PC-9 (cell line): ENCODE measurements around the gene GJB1.

Experiments
- CTCF ChIP-seq: fragments of 200-600 bp; sonication (generic); conservative IDR thresholded peaks from 2 replicates; pipeline ENCODE4 v1.6.1; 2017; ENCODE audit warnings: mixed run types, antibody characterized with exemption, mild to moderate bottlenecking, moderate library complexity
- EZH2 ChIP-seq: fragments of 200-600 bp; sonication (generic); IDR thresholded peaks from 2 replicates; pipeline ENCODE4 v1.8.0; 2017; ENCODE audit warnings: antibody characterized with exemption, low read depth

- TF ChIP-seq CTCF (no peak), EZH2 (no peak)
These were observed 31.3 kb downstream of the GJB1 start, which contains the start of gene ZMYM3 for GRCh38 chrX:71254092-71254963.
